ENCODE results near the gene ARL4A.

GRCh38 chr7:12716722-12717121, 29.3 kb downstream of the ARL4A start:
- TF ChIP-seq POLR2A (IDR thresholded peaks at IDR 0.05; ENCODE audit: low read depth, low read length) = no peak
- TF ChIP-seq SPI1 (IDR thresholded peaks at IDR 0.05; ENCODE audit: low read depth, low read length) = no peak
- no peak for TF ChIP-seq POLR2AphosphoS5 (IDR thresholded peaks at IDR 0.05; ENCODE audit: low read depth, low read length)

All from GM12891 (cell line).